ENCODE data around the gene MCIDAS. TPM values are rescaled to one million over a fixed set of nuclear protein-coding genes. Genes with fewer than 3 reads are reported as not detected.
A peak's percentile ranks its signal among the peaks of the same experiment; 100 is the strongest.

The MCIDAS gene
- total and polyA plus RNA-seq, 2 experiments from 2014 or later, result 0.08 TPM; not detected in 1

- TF ChIP-seq EZH2phosphoT487 (IDR thresholded peaks at IDR 0.05; ENCODE audit: low read depth, severe bottlenecking, unreplicated experiment) (peak; percentile 87), EZH2 (IDR thresholded peaks at IDR 0.05; ENCODE audit: borderline replicate concordance) (no peak)
- Histone ChIP-seq H3K9me2 (replicated peaks; ENCODE audit: insufficient read depth) (no peaks in the 10 kb centered on the region), H3K4me3 (no peak overlapping the region), H3K9me3 (ENCODE audit: low read depth) (no peaks in the 10 kb centered on the region), H4K20me1 (ENCODE audit: insufficient read depth, poor library complexity, severe bottlenecking) (no peaks in the 10 kb centered on the region), H3K27me3 (peaks cover 85% of the 10 kb centered on the region), H3K4me2 (peak overlapping the region; percentile 99), H2AFZ (peak overlapping the region; percentile 89), H3K79me2 (no peaks in the 10 kb centered on the region), H3K4me1 (ENCODE audit: insufficient read depth) (peaks cover 31% of the 10 kb centered on the region), H3K27ac (no peak overlapping the region), H3K36me3 (replicated peaks; ENCODE audit: insufficient read depth, low read depth) (no peaks in the 10 kb centered on the region)
- no peak for DNase-seq (ENCODE audit: low spot score)
- WGBS (ENCODE audit: low lambda C conversion rate, missing lambda C conversion rate), result 6% methylated on average over 11 of the region's 11 CpGs
These were observed 4.8 kb upstream of the MCIDAS start for GRCh38 chr5:55231919-55232270.

GRCh38 chr5:55231029-55231918 is 4.2 kb upstream of the MCIDAS start:
- Histone ChIP-seq H3K79me2 (no peaks in the 10 kb centered on the region), H3K4me2 (peak overlapping the region; percentile 99), H2AFZ (peak overlapping the region; percentile 89), H4K20me1 (ENCODE audit: insufficient read depth, poor library complexity, severe bottlenecking) (no peaks in the 10 kb centered on the region), H3K36me3 (replicated peaks; ENCODE audit: insufficient read depth, low read depth) (no peaks in the 10 kb centered on the region), H3K9me3 (ENCODE audit: low read depth) (no peaks in the 10 kb centered on the region), H3K4me1 (ENCODE audit: insufficient read depth) (peaks cover 36% of the 10 kb centered on the region), H3K4me3 (no peak overlapping the region), H3K27me3 (peaks cover 88% of the 10 kb centered on the region), H3K9me2 (replicated peaks; ENCODE audit: insufficient read depth) (no peaks in the 10 kb centered on the region), H3K27ac (no peak overlapping the region)
- TF ChIP-seq CTCF (IDR thresholded peaks at IDR 0.05; ENCODE audit: poor library complexity) (no peak), EZH2 (IDR thresholded peaks at IDR 0.05; ENCODE audit: borderline replicate concordance) (peak; percentile 39), EZH2phosphoT487 (IDR thresholded peaks at IDR 0.05; ENCODE audit: low read depth, severe bottlenecking, unreplicated experiment) (peak; percentile 37)
- DNase-seq (ENCODE audit: low spot score), result peak; percentile 34
- WGBS (ENCODE audit: low lambda C conversion rate, missing lambda C conversion rate), result 6% methylated on average over 45 of the region's 48 CpGs

GRCh38 chr5:55230086-55230629 is 3.0 kb upstream of the MCIDAS start:
- no peak overlapping the region for H3K27ac ChIP-seq
- H3K9me3 ChIP-seq (ENCODE audit: low read depth), result no peaks in the 10 kb centered on the region
- H3K4me2 ChIP-seq, result no peak overlapping the region
- H3K36me3 ChIP-seq (replicated peaks; ENCODE audit: insufficient read depth, low read depth), result no peaks in the 10 kb centered on the region
- H4K20me1 ChIP-seq (ENCODE audit: insufficient read depth, poor library complexity, severe bottlenecking), result no peaks in the 10 kb centered on the region
- no peaks in the 10 kb centered on the region for H3K79me2 ChIP-seq
- TF ChIP-seq EZH2phosphoT487 (IDR thresholded peaks at IDR 0.05; ENCODE audit: low read depth, severe bottlenecking, unreplicated experiment), result no peak
- TF ChIP-seq CTCF (IDR thresholded peaks at IDR 0.05; ENCODE audit: poor library complexity), result no peak
- TF ChIP-seq EZH2 (IDR thresholded peaks at IDR 0.05; ENCODE audit: borderline replicate concordance), result no peak
- H3K4me1 ChIP-seq (ENCODE audit: insufficient read depth), result peaks cover 36% of the 10 kb centered on the region
- no peak overlapping the region for H3K4me3 ChIP-seq
- WGBS (ENCODE audit: low lambda C conversion rate, missing lambda C conversion rate), result 54% methylated on average over 8 of the region's 8 CpGs
- no peak overlapping the region for H2AFZ ChIP-seq
- DNase-seq (ENCODE audit: low spot score), result no peak
- H3K27me3 ChIP-seq, result peaks cover 96% of the 10 kb centered on the region
- H3K9me2 ChIP-seq (replicated peaks; ENCODE audit: insufficient read depth), result no peaks in the 10 kb centered on the region

Measured in hepatocyte (in vitro differentiated cells).